B cell (primary cell): ENCODE measurements around the gene RNF114. TPM values are rescaled to one million over a fixed set of nuclear protein-coding genes. Genes with fewer than 3 reads are reported as not detected.

Experiments used
- ATAC-seq: fragments of 200-7000 bp; cut with Tn5 transposase; one replicate; pipeline ENCODE4 v1.10.0; 2021; ENCODE audit warnings: low read depth, mild to moderate bottlenecking, moderate number of reproducible peaks, moderate library complexity
- CTCF ChIA-PET: fragments of 350-600 bp; sonication (Branson Sonifier 250); formaldehyde crosslinking; loops from one replicate; lab custom pipeline; 2021; ENCODE audit warnings: antibody characterized with exemption, inconsistent platforms; lab: Charles Lee
- POLR2A ChIA-PET: fragments of 350-600 bp; sonication (Branson Sonifier 250); formaldehyde crosslinking; loops from one replicate; lab custom pipeline; 2021; ENCODE audit warnings: antibody characterized with exemption; lab: Charles Lee
- DNase-seq: peaks from one replicate; pipeline ENCODE4 v3.0.0; 2013
- H2AFZ ChIP-seq: 2 replicates; pipeline ENCODE4 v1.6.1; 2012; ENCODE audit warnings: mild to moderate bottlenecking, low read depth, low read length; ENCODE audit not compliant: insufficient read depth, poor library complexity, severe bottlenecking
- H3K27ac ChIP-seq, 2 donors: 1 replicate in 1 of 2; 2 replicates in 1 of 2; pipeline ENCODE4 v1.5.1; 2012 to 2013; ENCODE audit warnings: low read length in 2 of 2, mild to moderate bottlenecking in 2 of 2, moderate library complexity in 1 of 2
- H3K27me3 ChIP-seq, 4 experiments: fragments of 200-600 bp in 1 of 4; sonication (generic) in 1 of 4; replicated peaks in 1 of 4; 1 replicate in 2 of 4; 2 replicates in 2 of 4; pipeline versions ENCODE4 v1.6.1 to v1.7.0; 2013 to 2016; ENCODE audit warnings: low read length in 3 of 4, mild to moderate bottlenecking in 2 of 4, mixed read lengths in 1 of 4, moderate library complexity in 1 of 4; ENCODE audit not compliant: insufficient read depth in 4 of 4, control insufficient read depth in 3 of 4; ENCODE audit errors: control extremely low read depth in 1 of 4
- H3K36me3 ChIP-seq, 2 experiments: replicated peaks in 1 of 2; 1 replicate in 1 of 2; 2 replicates in 1 of 2; pipeline versions ENCODE4 v1.6.1 to v1.7.1; 2013; ENCODE audit warnings: low read length in 1 of 2; ENCODE audit not compliant: insufficient read depth in 2 of 2, control insufficient read depth in 1 of 2; ENCODE audit errors: control extremely low read depth in 1 of 2, extremely low read depth in 1 of 2
- H3K4me1 ChIP-seq, 2 donors: fragments of 200-600 bp in 1 of 2; sonication (generic) in 1 of 2; 1 replicate in 1 of 2; 2 replicates in 1 of 2; pipeline versions ENCODE4 v1.5.1 to v1.6.1; 2013 to 2017; ENCODE audit warnings: low read length in 2 of 2; ENCODE audit not compliant: control insufficient read depth in 2 of 2, insufficient read depth in 2 of 2
- H3K4me2 ChIP-seq: replicated peaks from 2 replicates; pipeline ENCODE3; 2012; ENCODE audit warnings: mild to moderate bottlenecking, low read depth, low read length; ENCODE audit not compliant: poor library complexity, severe bottlenecking
- H3K4me3 ChIP-seq, 5 experiments: fragments of 200-600 bp in 1 of 5; sonication (generic) in 1 of 5; 1 replicate in 3 of 5; 2 replicates in 2 of 5; pipeline versions ENCODE4 v1.5.1 to v1.7.0; 2011 to 2016; ENCODE audit warnings: low read length in 4 of 5, mild to moderate bottlenecking in 4 of 5, low read depth in 2 of 5, control low read depth in 1 of 5, moderate library complexity in 1 of 5; ENCODE audit not compliant: insufficient read depth in 1 of 5; ENCODE audit errors: control extremely low read depth in 1 of 5, extremely low read depth in 1 of 5
- H3K79me2 ChIP-seq: fragments of 200-600 bp; sonication (generic); one replicate; pipeline ENCODE4 v1.6.0; 2016; ENCODE audit warnings: low read length; ENCODE audit not compliant: control insufficient read depth, insufficient read depth
- H3K9ac ChIP-seq: fragments of 200-600 bp; sonication (generic); 2 replicates; pipeline ENCODE4 v1.6.1; 2017; ENCODE audit warnings: mild to moderate bottlenecking, low read length, moderate library complexity
- H3K9me3 ChIP-seq, 3 donors: one replicate each; pipeline versions ENCODE4 v1.6.1 to v1.7.1; 2013; ENCODE audit warnings: low read length in 2 of 3; ENCODE audit not compliant: control insufficient read depth in 2 of 3, insufficient read depth in 1 of 3; ENCODE audit errors: control extremely low read depth in 1 of 3
- H4K20me1 ChIP-seq: 2 replicates; pipeline ENCODE4 v1.6.0; 2012; ENCODE audit warnings: mild to moderate bottlenecking, low read length; ENCODE audit not compliant: insufficient read depth, control insufficient read depth, poor library complexity, severe bottlenecking
- H3K27ac Mint-ChIP-seq: one replicate; pipeline ENCODE4 v1.8.0; 2021; ENCODE audit warnings: mixed read lengths
- H3K27me3 Mint-ChIP-seq: one replicate; pipeline ENCODE4 v1.8.0; 2021; ENCODE audit warnings: mixed read lengths
- H3K4me1 Mint-ChIP-seq: one replicate; pipeline ENCODE4 v1.8.0; 2021; ENCODE audit warnings: mixed read lengths
- H3K4me3 Mint-ChIP-seq: one replicate; pipeline ENCODE4 v1.8.0; 2021; ENCODE audit warnings: mixed read lengths
- H3K9me3 Mint-ChIP-seq: one replicate; pipeline ENCODE4 v1.8.0; 2022; ENCODE audit warnings: mixed read lengths; ENCODE audit not compliant: insufficient read depth
- EZH2 ChIP-seq: IDR thresholded peaks from 2 replicates; pipeline ENCODE4 v1.6.1; 2012; ENCODE audit warnings: borderline replicate concordance, low read depth, mild to moderate bottlenecking, moderate library complexity, low read length; ENCODE audit not compliant: insufficient read depth, poor library complexity, severe bottlenecking
- WGBS: methylation state at CpG from one replicate; pipeline ENCODE4 v1.1.5; 2013; ENCODE audit warnings: missing lambda C conversion rate; ENCODE audit not compliant: insufficient coverage; 5-methylcytosine and 5-hydroxymethylcytosine counted together
- intact Hi-C: fragments of 100-400 bp; cut with micrococcal nuclease; formaldehyde crosslinking; loops from one replicate; pipeline ENCODE4 v1.10.0; 2022
- polyA plus RNA-seq: library from polyadenylated mRNA; depleted of rRNA; stranded (reverse); fragments of >200 nt; gene quantifications from 2 replicates; pipeline ENCODE4 v1.2.3, GENCODE V29; 2012
- total RNA-seq, 2 donors: library from RNA; stranded (reverse); fragments of 120-200 nt in 1 of 2; gene quantifications; 1 replicate in 1 of 2; 2 replicates in 1 of 2; pipeline versions ENCODE4 v1.2.3 to v1.2.4, GENCODE V29; 2013 to 2022
- TF ChIP-seq, protein P1 (sequence below): fragments of 200-600 bp; IDR thresholded peaks from one replicate; pipeline ENCODE4 v1.8.0; 2022; ENCODE audit warnings: antibody characterized with exemption, mild to moderate bottlenecking

RNF114 gene
- total and polyA plus RNA-seq, 2 donors (not counting 1 experiment from before 2014, with no cell fraction given) = 81.7 to 117 TPM

DNA sequence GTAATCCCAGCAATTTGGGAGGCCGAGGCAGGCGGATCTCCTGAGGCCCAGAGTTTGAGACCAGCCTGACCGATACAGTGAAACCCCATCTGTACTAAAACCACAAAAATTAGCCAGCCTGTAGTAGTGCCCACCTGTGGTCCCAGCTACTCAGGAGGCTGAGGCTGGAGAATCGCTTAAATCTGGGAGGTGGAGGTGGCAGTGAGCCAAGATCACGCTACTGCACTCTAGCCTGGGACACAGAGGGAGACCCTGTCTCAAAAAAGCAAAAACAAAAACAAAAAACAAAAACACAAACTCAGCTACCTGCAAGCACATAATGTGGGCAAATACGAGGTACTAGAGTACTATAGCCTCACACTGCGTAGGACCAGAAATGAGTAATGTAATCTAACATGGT, 17.2 kb upstream of the RNF114 start:
- peaks cover 26% of the 10 kb centered on the region for H3K79me2 ChIP-seq
- no peaks in the 10 kb centered on the region for H3K9me3 ChIP-seq
- Mint-ChIP-seq H3K27ac (no peak overlapping the region), H3K27me3 (peaks cover under 1% of the 10 kb centered on the region), H3K9me3 (no peaks in the 10 kb centered on the region), H3K4me3 (no peak overlapping the region), H3K4me1 (peaks cover 20% of the 10 kb centered on the region)
- H3K27me3 ChIP-seq = peaks cover 0 to 4% (median 0%) of the 10 kb centered on the region in 4 experiments
- no peak for ATAC-seq
- peaks cover 8% of the 10 kb centered on the region for H4K20me1 ChIP-seq
- H3K4me2 ChIP-seq = no peak overlapping the region
- ChIA-PET POLR2A (interaction anchor here (0.6 kb wide), 1 partner anchor 39 kb away, joined by 4 read pairs; no protein-coding TSS in a partner anchor), CTCF (no interaction called here)
- TF ChIP-seq, protein P1, sequence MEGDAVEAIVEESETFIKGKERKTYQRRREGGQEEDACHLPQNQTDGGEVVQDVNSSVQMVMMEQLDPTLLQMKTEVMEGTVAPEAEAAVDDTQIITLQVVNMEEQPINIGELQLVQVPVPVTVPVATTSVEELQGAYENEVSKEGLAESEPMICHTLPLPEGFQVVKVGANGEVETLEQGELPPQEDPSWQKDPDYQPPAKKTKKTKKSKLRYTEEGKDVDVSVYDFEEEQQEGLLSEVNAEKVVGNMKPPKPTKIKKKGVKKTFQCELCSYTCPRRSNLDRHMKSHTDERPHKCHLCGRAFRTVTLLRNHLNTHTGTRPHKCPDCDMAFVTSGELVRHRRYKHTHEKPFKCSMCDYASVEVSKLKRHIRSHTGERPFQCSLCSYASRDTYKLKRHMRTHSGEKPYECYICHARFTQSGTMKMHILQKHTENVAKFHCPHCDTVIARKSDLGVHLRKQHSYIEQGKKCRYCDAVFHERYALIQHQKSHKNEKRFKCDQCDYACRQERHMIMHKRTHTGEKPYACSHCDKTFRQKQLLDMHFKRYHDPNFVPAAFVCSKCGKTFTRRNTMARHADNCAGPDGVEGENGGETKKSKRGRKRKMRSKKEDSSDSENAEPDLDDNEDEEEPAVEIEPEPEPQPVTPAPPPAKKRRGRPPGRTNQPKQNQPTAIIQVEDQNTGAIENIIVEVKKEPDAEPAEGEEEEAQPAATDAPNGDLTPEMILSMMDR = no peak
- no peak for TF ChIP-seq EZH2
- intact Hi-C loops = loop anchor here (5.0 to 10.0 kb wide), 2 partner anchors 204 to 997 kb away; partner anchors contain the start of genes ARFGEF2 and B4GALT5
- no peak for DNase-seq
- H3K4me3 ChIP-seq = no peak overlapping the region
- no CpG with 5 or more reads among the region's 7 CpGs for WGBS
- H3K9ac ChIP-seq = no peak overlapping the region
- no peak overlapping the region for H2AFZ ChIP-seq
- no peaks in the 10 kb centered on the region for H3K36me3 ChIP-seq
- no peak overlapping the region for H3K27ac ChIP-seq
- peaks cover 9 to 19% of the 10 kb centered on the region in 2 donors for H3K4me1 ChIP-seq

DNA sequence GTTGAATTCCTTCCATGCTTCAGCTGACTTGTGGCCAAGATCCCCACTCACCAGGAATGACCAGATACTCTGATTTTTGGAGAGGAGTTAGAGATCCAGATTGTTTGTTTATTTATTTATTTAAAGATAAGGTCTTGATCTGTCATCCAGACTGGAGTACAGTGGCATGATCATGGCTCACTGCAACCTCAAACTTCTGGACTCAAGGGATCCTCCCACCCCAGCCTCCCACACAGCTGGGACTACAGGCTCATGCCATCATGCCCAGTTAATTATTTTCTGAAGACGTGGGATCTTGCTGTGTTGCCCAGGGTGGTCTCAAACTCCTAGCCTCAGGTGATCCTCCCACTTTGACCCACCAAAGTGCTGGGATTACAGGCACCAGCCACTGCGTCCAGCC, 16.7 kb upstream of the RNF114 start:
- H3K4me3 ChIP-seq = no peak overlapping the region
- CTCF ChIA-PET = no interaction called here
- peaks cover 4 to 15% of the 10 kb centered on the region in 2 donors for H3K4me1 ChIP-seq
- 100% methylated on average over 1 of the region's 2 CpGs for WGBS
- H3K27me3 ChIP-seq = peaks cover 0 to 4% (median 0%) of the 10 kb centered on the region in 4 experiments
- H3K9ac ChIP-seq = no peak overlapping the region
- H3K79me2 ChIP-seq = peaks cover 22% of the 10 kb centered on the region
- Mint-ChIP-seq H3K4me3 (no peak overlapping the region), H3K4me1 (peaks cover 15% of the 10 kb centered on the region), H3K9me3 (no peaks in the 10 kb centered on the region), H3K27ac (no peak overlapping the region), H3K27me3 (peaks cover 4% of the 10 kb centered on the region)
- intact Hi-C loops = loop anchor here (5.0 to 10.0 kb wide), 2 partner anchors 205 to 997 kb away; partner anchors contain the start of genes ARFGEF2 and B4GALT5
- ATAC-seq = no peak
- TF ChIP-seq, protein P1 = no peak
- no peak for TF ChIP-seq EZH2
- DNase-seq = no peak
- POLR2A ChIA-PET = interaction anchor here (0.6 kb wide), 1 partner anchor 39 kb away, joined by 4 read pairs; no protein-coding TSS in a partner anchor
- H3K36me3 ChIP-seq = no peaks in the 10 kb centered on the region
- H3K4me2 ChIP-seq = no peak overlapping the region
- H3K9me3 ChIP-seq = no peaks in the 10 kb centered on the region
- H2AFZ ChIP-seq = no peak overlapping the region
- H4K20me1 ChIP-seq = peaks cover 4% of the 10 kb centered on the region
- no peak overlapping the region for H3K27ac ChIP-seq
